Measurements from ENCODE around the gene PHF14.

DNA sequence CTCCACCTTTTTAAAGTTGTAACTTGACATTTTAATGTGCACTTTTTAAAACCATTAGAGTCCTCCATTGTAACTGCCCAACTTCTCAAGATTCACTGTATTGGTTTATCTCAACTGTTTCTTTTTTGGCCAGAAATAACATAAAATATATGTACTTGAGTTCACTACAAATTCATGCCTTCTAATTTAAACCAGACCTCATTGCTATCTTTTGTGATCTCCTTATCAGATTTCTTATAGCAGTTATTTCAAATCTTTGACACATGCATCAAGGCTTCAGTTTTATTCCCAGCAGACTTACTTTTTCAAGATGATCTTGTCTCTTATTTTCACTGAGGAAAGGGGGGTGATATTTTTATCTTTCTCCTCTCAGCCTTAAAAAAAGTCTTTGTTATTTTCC lies 154.3 kb downstream of the PHF14 start:
- TF ChIP-seq, protein P1, sequence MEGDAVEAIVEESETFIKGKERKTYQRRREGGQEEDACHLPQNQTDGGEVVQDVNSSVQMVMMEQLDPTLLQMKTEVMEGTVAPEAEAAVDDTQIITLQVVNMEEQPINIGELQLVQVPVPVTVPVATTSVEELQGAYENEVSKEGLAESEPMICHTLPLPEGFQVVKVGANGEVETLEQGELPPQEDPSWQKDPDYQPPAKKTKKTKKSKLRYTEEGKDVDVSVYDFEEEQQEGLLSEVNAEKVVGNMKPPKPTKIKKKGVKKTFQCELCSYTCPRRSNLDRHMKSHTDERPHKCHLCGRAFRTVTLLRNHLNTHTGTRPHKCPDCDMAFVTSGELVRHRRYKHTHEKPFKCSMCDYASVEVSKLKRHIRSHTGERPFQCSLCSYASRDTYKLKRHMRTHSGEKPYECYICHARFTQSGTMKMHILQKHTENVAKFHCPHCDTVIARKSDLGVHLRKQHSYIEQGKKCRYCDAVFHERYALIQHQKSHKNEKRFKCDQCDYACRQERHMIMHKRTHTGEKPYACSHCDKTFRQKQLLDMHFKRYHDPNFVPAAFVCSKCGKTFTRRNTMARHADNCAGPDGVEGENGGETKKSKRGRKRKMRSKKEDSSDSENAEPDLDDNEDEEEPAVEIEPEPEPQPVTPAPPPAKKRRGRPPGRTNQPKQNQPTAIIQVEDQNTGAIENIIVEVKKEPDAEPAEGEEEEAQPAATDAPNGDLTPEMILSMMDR (IDR thresholded peaks at IDR 0.05), result no peak
- TF ChIP-seq POLR2A (IDR thresholded peaks at IDR 0.05) (no peak), EP300 (IDR thresholded peaks at IDR 0.05) (no peak), POLR2AphosphoS5 (IDR thresholded peaks at IDR 0.05) (no peak)
